AG08395 (cell line): ENCODE results near the gene CIDEC.

Experiments
- DNase-seq: peaks from one replicate; pipeline ENCODE4 v3.0.0; 2012; ENCODE audit warnings: mixed read lengths, low spot score

The CIDEC gene, protein sequence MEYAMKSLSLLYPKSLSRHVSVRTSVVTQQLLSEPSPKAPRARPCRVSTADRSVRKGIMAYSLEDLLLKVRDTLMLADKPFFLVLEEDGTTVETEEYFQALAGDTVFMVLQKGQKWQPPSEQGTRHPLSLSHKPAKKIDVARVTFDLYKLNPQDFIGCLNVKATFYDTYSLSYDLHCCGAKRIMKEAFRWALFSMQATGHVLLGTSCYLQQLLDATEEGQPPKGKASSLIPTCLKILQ

GRCh38 chr3:9879830-9880549 lies at the start of gene CIDEC:
Gene CIDEC (minus strand): TSS chr3:9880253. CDS start chr3:9878486, 1,767 bp downstream.
- DNase-seq = no peak

DNA sequence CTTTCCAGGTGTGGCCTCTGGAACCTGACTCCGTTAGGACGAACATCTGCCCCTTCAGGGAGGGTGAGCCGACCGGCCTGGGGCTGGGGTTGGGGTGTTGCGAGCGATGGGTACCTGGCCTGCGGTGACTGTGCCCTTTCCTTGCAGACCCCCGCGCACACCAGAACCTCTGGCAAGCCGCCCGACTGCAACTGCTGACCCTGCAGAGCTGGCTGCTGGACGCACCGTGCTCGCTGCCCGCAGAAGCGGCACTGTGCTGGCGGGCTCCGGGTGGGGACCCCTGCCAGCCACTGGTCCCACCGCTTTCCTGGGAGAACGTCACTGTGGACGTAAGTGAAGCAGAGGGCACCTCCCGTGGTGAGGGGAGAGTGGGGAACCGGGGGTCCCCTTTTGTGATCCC lies 48.1 kb upstream of the CIDEC start:
- no peak for DNase-seq

DNA sequence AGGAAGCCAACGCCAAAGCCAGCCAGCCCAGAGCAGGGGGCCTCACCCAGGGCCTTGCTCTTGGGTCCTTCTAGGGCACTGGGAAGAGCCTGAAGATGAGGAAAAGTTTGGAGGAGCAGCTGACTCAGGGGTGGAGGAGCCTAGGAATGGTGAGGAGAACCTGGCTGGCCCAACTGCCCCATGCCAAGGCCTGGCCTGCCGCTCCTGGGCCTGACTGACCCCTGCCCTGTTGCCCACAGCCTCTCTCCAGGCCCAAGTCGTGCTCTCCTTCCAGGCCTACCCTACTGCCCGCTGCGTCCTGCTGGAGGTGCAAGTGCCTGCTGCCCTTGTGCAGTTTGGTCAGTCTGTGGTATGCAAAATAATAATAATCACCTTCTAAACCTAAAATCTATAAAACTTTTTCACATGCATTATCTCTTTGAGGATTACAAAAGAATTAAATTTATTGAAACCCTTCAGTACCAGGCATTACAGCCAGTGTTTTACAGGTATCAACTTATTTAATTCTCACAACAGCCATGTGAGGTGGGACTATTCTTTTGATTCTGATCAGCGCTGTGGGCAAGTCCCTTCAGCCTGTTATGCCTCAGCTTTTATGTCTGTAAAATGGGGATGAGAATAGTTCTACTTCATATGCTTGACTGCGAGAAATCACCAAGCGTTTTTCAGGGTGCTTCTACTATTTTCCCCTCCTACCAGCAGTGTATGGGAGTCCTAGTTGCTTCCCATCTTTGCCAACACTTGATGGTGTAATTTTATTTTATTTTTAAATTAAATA lies 38.4 kb upstream of the CIDEC start:
- no peak for DNase-seq

DNA sequence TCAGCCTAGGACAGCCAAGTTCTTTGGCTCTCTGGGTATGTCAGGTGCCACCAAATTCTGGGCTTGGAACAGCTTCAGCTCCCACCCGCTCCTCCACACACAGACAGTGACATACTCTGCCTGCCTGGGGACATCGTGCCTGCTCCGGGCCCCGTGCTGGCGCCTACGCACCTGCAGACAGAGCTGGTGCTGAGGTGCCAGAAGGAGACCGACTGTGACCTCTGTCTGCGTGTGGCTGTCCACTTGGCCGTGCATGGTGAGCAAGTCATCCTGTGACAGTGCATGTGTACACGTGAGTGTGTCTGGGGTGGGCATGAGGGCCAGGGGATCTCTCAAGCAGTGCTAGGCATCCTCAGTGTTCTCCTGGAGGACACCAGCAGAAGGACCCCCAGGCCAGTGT lies 37.8 kb upstream of the CIDEC start:
- no peak for DNase-seq

GRCh38 chr3:9916734-9917680 lies 37.0 kb upstream of the CIDEC start, which contains the start of gene IL17RC:
Gene IL17RC (plus strand): TSS chr3:9917098. CDS start chr3:9917316, 218 bp downstream.
- DNase-seq = peak; percentile 91

GRCh38 chr3:9916346-9916733 lies 36.3 kb upstream of the CIDEC start:
- DNase-seq = peak; percentile 54

GRCh38 chr3:9915254-9916141 lies 35.4 kb upstream of the CIDEC start:
- DNase-seq = peak; percentile 54

DNA sequence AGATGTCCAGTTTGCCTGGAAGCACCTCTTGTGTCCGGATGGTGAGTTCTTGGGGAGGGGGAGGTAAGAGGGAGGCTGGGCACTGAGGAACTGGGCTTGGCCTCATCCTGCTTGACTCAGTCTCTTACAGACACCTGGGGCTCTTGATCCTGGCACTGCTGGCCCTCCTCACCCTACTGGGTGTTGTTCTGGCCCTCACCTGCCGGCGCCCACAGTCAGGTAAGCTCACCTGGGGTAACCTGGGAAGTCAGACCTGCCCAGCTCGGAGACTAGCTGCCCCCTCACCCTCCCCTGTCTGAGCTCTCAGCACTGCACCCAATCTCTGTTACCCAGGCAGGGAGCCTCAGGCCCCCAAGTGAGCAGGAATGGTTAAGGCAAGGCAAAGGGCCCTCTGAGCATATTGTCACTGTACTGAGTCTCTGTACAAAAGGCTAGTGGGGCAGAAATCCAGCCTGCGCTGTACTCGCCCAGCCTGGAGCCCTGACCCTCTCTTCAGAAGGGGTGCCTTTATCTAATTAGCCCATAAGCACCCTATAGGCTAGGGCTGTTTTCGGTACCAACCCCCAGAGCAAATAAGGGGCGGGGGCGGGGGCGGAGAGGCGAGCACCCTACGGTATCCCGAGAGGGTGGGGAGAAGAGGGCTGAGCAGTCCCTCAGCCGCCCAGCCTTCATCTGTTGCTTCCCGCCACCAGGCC lies 34.7 kb upstream of the CIDEC start:
- DNase-seq = no peak

DNA sequence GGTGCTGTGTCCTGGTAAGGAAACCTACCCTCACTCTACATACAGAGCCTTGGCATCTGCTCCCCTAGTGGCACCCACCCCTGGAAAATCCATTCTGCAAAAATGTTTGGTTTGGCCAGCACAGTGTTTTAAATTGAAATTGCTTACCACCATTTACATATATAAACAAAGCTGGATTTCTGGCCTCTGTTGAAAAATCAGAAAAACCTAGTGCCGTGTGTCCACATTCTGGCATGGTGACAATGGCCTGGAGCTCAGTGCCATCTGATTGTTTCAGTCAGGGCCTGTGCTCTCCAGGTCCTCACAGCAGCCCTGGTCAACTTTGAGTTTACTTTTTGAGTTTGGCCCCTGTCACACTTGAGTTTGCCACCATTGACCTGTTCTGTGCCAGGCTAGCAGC lies 34.0 kb upstream of the CIDEC start:
- DNase-seq = no peak

DNA sequence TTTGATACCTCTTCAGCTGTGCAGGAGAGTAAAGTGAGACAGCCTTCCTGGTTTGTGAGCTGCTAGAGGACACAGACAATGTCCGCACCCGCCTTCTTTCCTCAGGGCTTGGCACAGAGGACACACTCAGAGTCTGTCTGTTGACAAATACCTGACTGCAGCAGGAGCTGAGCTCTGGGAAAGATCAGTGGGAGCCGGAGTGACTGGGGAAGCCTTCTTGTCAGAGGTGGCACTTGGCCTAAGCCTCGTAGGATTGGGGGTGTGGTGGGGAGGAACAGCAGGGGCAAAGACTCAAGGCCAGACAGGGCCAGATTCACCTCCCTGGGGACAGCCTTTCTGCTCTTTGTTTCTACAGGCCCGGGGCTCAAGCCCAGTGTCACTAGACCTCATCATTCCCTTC lies 33.5 kb upstream of the CIDEC start:
- DNase-seq = no peak

GRCh38 chr3:9912294-9912935 lies 32.4 kb upstream of the CIDEC start:
- DNase-seq = no peak

GRCh38 chr3:9911863-9912262 lies 31.8 kb upstream of the CIDEC start:
- DNase-seq = no peak

DNA sequence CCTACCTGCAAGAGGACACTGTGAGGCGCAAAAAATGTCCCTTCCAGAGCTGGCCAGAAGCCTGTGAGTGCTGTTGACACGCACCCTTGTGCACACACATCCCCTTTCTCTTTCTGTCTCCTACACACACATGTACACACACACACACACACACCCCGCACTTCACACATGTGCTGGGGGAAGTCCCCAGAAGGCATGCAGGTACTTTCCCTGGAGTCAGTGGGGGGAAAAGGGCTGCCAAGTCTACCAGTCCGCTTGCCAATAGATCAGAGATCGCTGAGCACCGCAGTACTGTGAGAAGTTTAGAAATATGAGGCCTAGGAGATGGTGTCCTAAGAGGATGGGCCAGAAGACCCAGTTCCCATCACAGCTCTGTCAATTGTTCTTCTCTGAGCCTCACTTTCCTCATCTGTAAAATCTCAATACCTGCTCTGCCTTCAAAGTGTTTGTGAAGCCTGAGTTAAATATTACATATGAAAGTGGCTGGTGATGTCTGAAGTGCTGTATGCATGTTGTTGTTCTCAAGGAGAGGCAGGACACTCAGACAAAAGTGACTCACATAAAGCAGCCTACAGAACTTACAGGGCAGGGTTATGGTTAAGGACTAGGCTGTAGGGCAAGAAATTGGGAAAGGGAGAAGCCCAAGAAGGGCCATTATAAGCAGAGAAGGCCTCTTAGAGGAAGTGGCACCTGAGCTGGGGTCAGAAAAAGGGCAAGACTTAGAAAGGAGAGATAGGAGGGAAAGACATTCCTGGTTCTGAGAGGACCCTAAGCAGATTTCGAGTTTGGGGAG lies 29.4 kb upstream of the CIDEC start:
- DNase-seq = no peak

DNA sequence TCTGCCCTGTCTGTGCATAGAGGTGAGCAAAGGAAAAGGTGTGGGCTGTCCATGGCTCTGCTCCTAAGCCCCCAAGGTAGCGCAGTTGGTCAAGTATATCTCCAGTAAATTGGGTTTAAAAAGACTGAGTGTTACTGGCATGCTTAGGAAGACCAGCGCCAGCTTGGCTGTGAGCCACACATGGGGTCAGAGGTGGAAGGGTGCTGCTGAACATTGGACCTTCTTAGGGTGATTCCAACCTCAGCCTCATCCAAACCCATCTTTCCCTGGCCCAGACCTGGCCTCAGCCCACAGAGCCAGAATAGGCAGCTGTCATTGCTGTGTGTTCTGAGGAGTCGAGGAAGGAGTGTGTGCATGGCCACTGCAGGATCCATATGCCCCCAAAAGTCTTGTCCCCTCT lies 28.2 kb upstream of the CIDEC start:
- no peak for DNase-seq

DNA sequence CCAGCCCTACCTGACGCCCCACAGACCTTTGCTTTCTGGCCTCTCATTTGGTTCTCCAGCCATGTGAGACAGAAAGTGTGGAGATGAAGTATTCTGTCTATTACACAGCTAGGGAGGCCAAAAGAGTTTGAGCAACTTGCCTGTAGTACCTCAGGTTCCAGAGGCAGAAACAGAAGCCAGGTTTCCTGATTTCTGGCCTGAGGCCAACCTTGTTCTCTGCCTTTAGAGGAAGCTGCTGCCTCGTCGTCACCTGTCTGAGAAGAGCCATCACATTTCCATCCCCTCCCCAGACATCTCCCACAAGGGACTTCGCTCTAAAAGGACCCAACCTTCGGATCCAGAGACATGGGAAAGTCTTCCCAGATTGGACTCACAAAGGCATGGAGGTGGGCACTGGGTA lies 26.4 kb upstream of the CIDEC start:
- no peak for DNase-seq

DNA sequence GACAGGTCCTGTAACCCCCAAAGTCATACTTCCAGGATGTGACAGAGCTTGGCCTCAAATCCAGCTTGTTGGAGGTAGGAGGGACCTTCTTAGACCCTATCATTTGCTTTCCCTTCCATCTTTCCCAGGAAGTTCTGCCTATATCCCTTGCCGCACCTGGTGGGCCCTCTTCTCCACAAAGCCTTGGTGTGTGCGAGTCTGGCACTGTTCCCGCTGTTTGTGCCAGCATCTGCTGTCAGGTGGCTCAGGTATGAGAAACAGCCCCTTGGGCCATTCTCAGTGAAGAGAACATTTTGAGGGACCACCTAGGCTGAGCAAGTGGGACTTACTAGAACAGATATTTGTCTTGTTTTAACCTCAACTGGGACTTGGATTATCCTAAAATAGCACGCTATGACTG lies 23.9 kb upstream of the CIDEC start:
- no peak for DNase-seq

- DNase-seq = peak; percentile 69
These were observed 23.2 kb upstream of the CIDEC start for GRCh38 chr3:9903238-9903624.

DNA sequence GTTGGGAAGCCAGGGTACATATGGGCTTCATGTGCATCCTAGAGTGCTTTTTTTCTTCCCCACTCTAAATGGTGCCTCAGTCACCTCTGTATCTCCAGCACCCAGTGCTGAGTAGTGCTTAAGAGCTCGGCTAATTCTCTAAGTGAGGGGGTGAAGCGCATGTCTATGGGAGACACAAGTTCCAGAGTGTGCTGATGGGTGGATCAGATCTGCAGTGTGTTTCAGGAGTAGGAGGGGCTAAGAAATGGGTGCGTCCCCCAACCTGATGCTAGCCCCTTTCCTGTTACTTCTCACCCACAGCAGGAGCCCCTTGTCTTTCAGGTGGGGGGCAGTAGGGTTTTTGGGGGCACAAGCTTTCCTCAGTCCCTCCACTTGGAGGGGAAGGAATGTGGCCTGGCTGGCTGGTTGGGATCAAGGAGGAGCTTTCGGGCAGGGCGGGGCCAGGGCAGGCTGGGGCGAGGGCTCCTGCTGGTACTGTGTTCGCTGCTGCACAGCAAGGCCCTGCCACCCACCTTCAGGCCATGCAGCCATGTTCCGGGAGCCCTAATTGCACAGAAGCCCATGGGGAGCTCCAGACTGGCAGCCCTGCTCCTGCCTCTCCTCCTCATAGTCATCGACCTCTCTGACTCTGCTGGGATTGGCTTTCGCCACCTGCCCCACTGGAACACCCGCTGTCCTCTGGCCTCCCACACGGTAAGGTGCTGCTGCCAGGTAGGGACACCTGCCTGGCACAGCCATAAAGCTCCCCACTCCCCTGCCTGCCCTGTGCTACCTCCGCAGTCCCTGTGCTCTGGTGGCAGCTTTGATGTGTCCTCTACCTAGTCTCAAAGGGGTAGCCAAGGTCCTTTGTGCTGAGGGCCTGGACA lies 22.6 kb upstream of the CIDEC start, which contains the start of gene IL17RE:
Gene IL17RE, plus strand, starts transcription at position 477 of the 866 bp plus-strand sequence. Its CDS starts 85 bp downstream, at position 562.
- DNase-seq = peak; percentile 27
